HFF-Myc (cell line): ENCODE results near the gene C2CD2L.

ENCODE experiments used
- DNase-seq: peaks from one replicate; pipeline ENCODE4 v3.0.0-alpha.2; 2011; ENCODE audit warnings: low read depth; ENCODE audit errors: extremely low read depth
- H3K4me3 ChIP-seq: replicated peaks from 2 replicates; pipeline ENCODE4 v1.5.1; 2011; ENCODE audit warnings: low read depth, mild to moderate bottlenecking, control low read depth, low read length
- CTCF ChIP-seq: IDR thresholded peaks from 2 replicates; pipeline ENCODE4 v1.5.1; 2012; ENCODE audit warnings: mild to moderate bottlenecking, low read depth, low read length, control low read depth; ENCODE audit errors: missing control alignments

C2CD2L gene

DNA sequence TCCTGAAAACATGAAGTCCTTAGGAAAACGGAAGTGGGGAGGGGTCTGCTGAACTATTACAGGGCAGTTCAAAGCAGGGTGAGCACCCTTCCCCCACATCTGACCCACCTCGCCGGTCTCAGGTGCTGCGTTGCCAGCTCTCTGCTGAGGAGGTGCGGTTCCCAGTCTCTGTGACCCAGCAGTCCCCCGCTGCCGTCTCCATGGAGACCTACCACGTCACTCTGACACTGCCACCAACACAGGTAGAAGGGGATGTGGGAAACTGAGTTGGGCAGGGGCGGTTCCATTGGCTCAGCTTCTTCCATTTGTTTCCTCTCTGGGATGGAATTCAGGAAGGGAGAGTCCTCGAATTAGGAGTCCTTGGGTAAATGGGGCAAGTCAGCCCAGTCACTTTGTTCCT lies 3.3 kb downstream of the C2CD2L start:
- TF ChIP-seq CTCF = no peak
- no peak overlapping the region for H3K4me3 ChIP-seq
- no peak for DNase-seq

- H3K4me3 ChIP-seq = no peak overlapping the region
- no peak for TF ChIP-seq CTCF
- no peak for DNase-seq
Measured at GRCh38 chr11:119111361-119111925, 4.3 kb downstream of the C2CD2L start.

DNA sequence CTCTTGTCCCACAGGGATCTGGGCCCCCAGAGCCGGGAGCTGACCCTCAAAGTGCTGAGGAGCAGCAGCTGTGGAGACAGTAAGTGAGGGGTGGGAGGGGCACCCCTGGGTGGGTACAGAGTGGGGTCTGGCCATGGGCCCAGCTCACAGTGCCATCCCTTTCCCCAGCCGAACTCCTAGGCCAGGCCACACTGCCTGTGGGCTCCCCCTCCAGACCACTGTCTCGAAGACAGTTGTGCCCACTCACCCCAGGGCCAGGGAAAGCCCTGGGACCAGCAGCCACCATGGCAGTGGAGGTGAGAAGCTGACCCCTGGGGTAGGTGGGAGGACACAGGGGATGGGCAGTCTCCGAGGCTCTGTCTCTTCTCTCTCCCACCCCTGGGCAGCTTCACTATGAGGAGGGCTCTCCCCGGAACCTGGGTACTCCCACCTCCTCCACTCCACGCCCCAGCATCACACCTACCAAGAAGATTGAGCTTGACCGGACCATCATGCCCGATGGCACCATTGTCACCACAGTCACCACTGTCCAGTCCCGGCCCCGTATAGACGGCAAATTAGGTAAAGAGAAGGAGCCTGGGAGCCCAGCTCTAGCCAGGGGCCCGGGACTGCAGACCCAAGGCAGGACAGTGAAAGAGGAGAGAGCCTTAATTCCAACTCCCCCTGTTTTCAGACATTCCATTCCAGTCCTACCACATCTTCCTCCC lies 5.3 kb downstream of the C2CD2L start:
- no peak for TF ChIP-seq CTCF

GRCh38 chr11:119113716-119114115 lies 6.6 kb downstream of the C2CD2L start:
- DNase-seq = no peak
- no peak for TF ChIP-seq CTCF

More for the DNA sequence above, 5.3 kb downstream of the C2CD2L start:
- no peak for DNase-seq
- H3K4me3 ChIP-seq = no peak overlapping the region

DNA sequence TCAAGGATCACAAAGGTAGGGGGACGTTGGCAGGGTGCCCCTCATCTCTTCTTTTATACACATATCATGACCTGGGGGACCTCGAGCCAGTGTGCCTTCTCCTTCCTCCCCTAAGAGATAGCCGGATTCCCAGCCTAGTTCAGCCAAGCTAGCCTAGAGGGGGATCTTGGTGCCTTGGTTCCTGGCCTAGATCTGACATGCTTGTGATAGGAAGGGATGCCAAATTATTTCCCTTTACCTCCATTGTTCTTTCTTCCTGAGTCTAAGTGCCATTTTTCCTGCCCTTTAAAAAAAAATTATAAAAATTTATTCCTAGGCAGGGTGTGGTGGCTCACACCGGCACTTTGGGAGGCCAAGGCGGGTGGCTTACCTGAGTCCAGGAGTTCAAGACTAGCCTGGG lies 7.2 kb downstream of the C2CD2L start:
- TF ChIP-seq CTCF = no peak
- no peak overlapping the region for H3K4me3 ChIP-seq
- no peak for DNase-seq

More at GRCh38 chr11:119113716-119114115, 6.6 kb downstream of the C2CD2L start:
- no peak overlapping the region for H3K4me3 ChIP-seq

DNA sequence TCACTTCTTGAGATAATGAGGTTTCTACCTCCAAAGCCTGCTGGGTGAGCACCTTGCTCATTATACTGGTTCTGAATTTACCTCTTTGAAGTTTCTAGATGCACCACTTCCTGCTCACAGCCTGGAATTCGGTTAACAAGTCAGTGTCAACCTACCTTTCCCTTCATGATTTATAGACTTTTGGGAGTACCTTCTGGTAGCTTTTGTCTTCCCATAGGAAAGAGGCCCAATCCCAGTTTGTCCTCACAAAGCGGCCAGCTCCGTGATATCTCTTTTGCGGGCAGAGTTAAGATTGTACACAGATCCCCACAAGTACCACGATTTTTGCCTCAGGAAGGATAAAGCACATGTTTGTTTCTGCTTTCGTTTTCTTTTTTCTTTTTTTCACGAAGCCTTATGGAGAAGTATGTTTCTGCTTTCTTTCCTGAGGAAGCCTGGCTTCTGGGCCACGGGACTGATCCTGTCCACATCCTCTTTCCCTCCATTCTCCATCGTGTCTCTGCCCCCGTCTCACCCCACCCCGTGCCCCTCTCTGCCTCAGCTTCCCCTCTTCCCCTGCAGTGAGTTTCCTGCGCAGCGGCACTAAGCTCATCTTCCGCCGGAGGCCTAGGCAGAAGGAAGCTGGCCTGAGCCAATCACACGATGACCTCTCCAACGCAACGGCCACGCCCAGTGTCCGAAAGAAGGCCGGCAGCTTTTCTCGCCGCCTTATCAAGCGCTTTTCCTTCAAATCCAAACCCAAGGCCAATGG lies 8.5 kb downstream of the C2CD2L start:
- TF ChIP-seq CTCF = no peak
- no peak overlapping the region for H3K4me3 ChIP-seq
- DNase-seq = no peak
